Stimulated activated CD4-positive, alpha-beta T cell treated with anti-CD3 and anti-CD28 coated beads, Interleukin-15, amount 100 ng/mL, for 1 hour (primary cell): ENCODE data around the gene ASAP2.
"Not testable (repeated sequence)": the region's sequence is repeated elsewhere in the genome, so short reads cannot be mapped to it uniquely, and the experiment has no call there.

ENCODE experiments used
- DNase-seq, 2 donors: peaks; one replicate each; pipeline ENCODE4 v3.0.0-alpha.2; 2020; ENCODE audit warnings: low read depth in 1 of 2, low spot score in 1 of 2

Gene ASAP2

DNA sequence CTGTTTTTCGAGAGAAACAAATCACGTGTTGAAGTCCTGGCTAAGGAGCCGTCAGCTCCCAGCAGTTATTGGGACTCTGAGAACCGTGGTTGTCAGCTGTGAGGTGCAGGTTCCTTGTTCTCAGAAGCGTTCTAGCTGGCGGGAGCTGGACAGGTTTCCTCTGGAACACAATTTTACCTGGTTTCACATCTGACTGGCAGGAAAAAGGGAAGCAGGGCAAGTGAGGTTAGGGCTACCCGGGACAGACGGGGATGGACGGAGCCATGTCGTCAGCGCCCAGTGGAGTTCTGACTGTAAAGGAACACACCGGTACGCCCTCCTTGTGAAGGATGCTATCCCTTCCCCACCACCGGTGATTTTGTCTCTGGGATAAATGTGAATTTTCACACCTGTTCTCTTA, 190.6 kb downstream of the ASAP2 start:
- no peak for DNase-seq

- DNase-seq = not testable (repeated sequence)
Measured at GRCh38 chr2:9398251-9398650, 191.6 kb downstream of the ASAP2 start.

DNA sequence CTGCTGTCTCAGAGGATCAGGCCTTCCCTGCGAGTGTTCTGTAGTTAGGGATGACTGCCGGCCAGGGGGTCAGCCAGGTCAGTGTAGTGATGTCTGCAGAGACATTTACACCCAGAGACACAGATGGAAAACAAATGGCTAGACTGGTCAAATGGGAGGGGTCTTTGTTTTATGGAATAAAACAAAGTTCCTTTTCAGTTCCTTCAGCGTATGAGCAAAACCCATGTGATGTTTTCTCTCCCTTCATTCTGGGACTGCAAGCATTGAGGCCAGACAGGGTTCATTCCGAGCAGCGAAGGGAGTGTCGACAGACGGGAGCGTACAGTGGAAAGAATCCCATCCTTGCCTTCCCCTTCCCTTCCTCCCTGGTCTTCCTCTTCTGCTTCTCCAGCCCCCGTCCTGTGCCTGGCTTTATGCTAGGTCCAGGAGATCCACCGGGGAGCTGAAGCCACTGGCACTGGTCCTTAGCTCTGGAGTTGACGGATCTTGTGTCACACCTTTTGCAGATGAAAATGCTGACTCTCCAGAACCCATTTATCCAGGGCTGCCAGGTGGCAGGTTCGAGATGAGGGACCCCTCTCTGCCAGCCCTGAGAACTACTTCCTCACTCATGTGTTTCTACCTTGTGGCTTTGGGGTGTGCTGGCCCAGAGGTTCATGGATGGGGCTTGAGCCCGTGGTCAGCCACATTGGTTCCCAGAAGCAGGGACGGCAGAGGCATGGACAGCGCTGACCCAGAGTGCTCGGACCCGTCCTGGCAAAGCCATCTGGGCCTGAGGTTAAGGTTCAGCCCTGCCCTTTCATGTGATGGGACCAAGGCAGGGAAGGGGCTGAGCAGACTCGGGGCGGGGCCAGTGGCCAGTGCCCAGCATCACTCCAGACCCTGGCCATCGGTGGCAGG, 192.5 kb downstream of the ASAP2 start:
- no peak for DNase-seq

GRCh38 chr2:9400268-9401058, 193.9 kb downstream of the ASAP2 start:
- DNase-seq = no peak

- no peak for DNase-seq
Measured at GRCh38 chr2:9401059-9401547, 194.5 kb downstream of the ASAP2 start.

GRCh38 chr2:9401646-9402371, 195.2 kb downstream of the ASAP2 start:
- no peak for DNase-seq

DNA sequence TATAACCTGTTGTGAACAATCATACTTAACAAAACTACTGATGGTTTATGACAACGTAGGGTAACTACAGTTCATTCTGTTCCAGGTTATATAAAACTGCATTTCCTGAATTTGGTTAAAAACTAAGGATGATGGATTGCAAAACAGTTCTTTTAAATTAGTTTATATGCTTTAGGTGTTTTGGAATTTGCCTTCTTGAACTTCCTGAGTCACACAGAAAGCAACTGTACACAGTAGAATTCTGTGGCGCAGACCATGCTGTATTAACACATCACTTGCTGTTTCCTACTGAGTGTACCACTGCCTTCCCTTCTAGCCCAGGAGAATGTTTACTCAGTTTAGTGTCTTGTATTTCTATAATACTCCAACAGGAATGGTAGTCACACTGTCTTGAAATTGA, 197.3 kb downstream of the ASAP2 start:
- DNase-seq = no peak

DNA sequence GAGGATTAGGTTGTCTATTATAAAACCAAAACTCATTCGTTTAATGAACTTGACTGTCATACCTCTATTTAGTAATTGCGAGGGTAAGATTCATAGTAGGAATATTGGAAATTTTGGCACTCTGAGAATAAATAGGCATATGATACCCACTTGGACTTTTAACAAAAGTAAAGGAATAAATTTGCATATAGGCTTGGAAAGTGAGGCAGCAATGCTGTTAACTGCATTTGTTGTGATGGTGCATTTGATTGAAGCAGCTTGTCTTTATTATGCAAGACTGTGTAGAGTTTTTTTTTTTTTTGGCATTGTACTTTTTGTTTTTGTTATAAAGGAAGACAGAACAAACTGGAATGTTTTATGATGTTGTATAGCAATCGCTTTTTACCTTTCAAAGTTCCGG, 197.8 kb downstream of the ASAP2 start:
- DNase-seq = no peak

DNA sequence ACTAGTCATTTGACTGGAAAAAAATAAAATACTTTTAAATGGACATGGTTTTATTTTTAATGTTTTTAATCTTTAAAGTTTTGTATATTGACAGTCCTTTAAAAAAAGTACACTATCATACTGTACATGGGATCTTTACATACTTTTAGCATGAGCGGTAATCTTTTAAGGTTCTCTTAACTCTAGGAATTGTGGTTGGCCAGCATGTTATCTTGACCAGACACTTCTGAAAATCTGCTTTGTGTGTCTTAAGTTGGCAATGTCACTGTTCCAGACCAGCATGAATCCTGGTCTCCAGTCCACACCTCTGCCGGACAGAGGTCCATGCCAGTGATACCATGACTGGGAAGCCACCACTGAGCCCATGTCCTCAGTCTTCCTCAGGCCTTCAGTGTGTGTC, 199.0 kb downstream of the ASAP2 start:
- DNase-seq = no peak

DNA sequence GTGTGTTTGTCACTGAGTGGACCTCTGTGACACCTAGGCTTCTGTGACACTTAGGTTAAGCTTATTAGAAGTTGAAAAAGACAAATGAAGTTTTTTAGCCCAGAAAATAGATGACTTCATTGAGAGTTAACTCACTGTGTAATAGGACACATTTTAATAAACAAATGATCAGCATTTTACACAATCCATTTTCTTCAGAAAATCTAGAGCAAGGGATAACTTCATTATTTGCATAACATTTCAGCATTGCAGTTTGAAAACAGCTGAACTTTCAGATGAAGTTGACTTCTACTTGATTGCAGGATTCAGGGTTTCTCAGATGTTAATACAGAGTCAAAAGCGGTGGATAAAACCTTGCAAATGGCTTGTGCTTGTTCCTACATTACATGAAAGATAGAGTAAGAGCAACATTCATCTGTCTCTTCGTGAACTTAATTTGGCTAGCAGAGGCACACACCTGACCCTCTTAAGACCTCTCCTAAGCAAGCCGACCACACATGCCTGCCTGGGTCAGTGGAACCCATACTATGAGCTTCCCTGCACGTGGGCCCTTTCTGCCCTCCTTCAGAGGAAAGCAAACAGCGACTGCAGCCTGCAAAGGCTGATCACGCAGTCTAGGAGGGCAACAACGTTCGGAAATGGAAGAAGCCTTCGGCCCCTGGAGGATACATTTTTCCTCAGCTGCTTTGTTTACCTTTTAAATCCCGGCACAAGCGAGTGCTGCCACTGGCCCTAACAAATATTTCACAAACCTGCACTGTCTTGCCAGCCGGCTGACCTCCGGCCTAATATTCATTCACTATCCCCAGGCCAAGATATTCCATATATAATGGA, 200.1 kb downstream of the ASAP2 start:
- DNase-seq = no peak

DNA sequence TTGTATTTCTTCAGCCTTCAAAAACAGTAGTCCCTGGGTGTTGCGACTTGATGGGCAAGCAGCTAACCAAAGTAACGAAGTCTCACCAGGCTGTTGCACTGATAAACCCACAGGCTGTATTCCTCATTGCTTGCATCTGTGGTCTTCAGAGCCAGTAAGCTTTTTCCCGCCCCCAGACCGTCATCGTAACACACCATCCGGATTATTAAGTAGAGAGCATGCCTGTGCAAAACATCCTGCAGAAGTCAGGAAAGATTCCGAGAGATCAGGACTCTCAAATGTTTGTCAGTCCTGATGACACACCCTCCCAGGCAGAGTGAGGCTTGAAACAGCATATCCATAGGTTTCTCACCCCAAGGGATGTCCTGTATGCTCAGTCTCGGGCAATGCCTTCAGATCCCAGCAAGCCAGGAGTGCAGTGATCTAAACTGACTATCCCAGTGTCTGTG, 200.8 kb downstream of the ASAP2 start:
- DNase-seq = no peak

DNA sequence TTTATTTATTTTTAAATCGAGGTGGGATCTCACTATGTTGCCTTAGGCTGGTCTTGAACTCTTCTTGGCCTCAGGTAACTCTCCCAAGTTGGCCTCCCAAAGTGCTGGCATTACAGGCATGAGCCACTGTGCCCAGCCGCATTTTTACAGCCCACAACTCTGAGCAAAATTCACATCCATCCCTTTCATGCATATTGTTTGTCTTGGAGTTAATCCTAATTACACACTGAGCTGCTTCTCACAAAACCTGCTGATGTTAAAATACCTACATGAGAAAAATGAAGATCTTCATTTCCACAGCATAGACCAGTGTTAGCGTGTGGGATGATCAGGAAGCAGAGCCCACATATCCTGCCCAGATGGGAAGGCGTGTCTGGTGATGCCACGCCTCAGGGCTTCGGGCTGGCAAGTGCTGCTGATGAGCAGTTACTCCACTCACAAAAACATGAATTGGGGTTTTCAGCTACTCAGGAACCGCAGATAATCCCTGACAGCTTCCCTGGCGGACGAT, 202.1 kb downstream of the ASAP2 start:
- DNase-seq = no peak

- DNase-seq = no peak
Measured at GRCh38 chr2:9410108-9410507, 203.5 kb downstream of the ASAP2 start.

DNA sequence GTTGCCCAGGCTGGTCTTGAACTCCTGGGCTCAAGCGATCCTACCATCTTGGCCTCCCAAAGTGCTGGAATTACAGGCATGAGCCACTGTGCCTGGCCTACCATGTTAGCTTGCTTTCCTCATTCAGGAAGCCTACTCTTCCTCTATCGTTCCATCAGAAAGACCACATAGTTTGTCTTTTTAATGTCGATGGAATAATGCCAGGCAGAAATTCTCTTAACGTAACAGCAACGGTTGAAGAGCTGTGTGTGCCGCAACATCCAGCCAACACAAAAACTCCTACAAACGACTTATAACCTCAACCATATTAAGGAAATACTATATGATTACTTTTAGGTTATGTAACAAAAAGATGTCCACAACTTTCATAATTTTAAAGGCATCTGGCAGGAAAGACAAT, 206.2 kb downstream of the ASAP2 start:
- DNase-seq = no peak

GRCh38 chr2:9415516-9416169, 209.0 kb downstream of the ASAP2 start:
- DNase-seq = no peak

- DNase-seq = no peak
Measured at GRCh38 chr2:9416267-9416961, 209.8 kb downstream of the ASAP2 start.

GRCh38 chr2:9416962-9417316, 210.3 kb downstream of the ASAP2 start:
- DNase-seq = no peak

DNA sequence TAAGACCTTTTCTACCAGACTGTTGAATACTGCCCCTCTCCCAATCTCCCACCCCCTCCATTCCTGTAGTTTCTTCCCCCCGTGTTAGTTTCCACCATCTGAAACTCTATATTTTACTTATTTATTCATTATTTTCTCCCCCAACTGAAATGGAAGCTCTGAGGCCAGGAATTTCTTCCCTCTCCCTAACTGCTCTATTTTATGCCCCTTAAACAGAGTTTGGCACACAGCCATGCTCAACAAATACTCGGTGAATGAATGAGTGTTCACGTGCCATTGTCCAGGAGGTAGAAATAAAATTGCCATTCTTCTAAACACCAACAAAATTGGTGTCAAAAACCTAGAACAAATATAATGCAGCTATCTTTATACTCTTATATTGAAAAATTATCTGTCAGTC, 211.1 kb downstream of the ASAP2 start:
- no peak for DNase-seq

- DNase-seq = no peak
Measured at GRCh38 chr2:9418746-9419145, 212.1 kb downstream of the ASAP2 start.
